Mesothelial cell of epicardium (in vitro differentiated cells): ENCODE data around the gene KIAA1671. TPM values are rescaled to one million over a fixed set of nuclear protein-coding genes. Genes with fewer than 3 reads are reported as not detected.

Source experiments
- DNase-seq, 2 experiments: peaks; one replicate each; pipeline ENCODE4 v3.0.0; 2021; ENCODE audit warnings: low spot score in 2 of 2; ENCODE audit not compliant: unreplicated experiment in 2 of 2
- H3K27ac Mint-ChIP-seq: 2 replicates; pipeline ENCODE4 v1.8.0; 2021; ENCODE audit warnings: mixed read lengths
- H3K27me3 Mint-ChIP-seq: 2 replicates; pipeline ENCODE4 v1.8.0; 2021; ENCODE audit warnings: low read depth, mixed read lengths
- H3K36me3 Mint-ChIP-seq: 2 replicates; pipeline ENCODE4 v1.8.0; 2021; ENCODE audit warnings: mixed read lengths
- H3K4me1 Mint-ChIP-seq: 2 replicates; pipeline ENCODE4 v1.8.0; 2021; ENCODE audit warnings: mixed read lengths
- H3K4me3 Mint-ChIP-seq: 2 replicates; pipeline ENCODE4 v1.8.0; 2021; ENCODE audit warnings: mild to moderate bottlenecking, moderate library complexity, mixed read lengths
- H3K9me3 Mint-ChIP-seq: 2 replicates; pipeline ENCODE4 v1.8.0; 2021; ENCODE audit warnings: mixed read lengths
- CTCF ChIP-seq: fragments of 200-600 bp; sonication (generic); IDR thresholded peaks from one replicate; pipeline ENCODE4 v1.5.0; 2021; ENCODE audit warnings: antibody characterized with exemption; ENCODE audit not compliant: unreplicated experiment
- total RNA-seq: library from RNA; stranded (reverse); gene quantifications from 3 replicates; pipeline ENCODE4 v1.2.1, GENCODE V29; 2021

The KIAA1671 gene
- total RNA-seq, 1 donor from 2014 or later = 21.8 TPM

GRCh38 chr22:25057013-25057881 is 104.7 kb downstream of the KIAA1671 start:
- TF ChIP-seq CTCF = peak; percentile 77
- no peaks in the 10 kb centered on the region for H3K27me3 Mint-ChIP-seq
- H3K4me1 Mint-ChIP-seq = peaks cover 2% of the 10 kb centered on the region
- no peak overlapping the region for H3K27ac Mint-ChIP-seq
- H3K9me3 Mint-ChIP-seq = no peaks in the 10 kb centered on the region
- peak; percentile 51 to 87 for DNase-seq
- no peak overlapping the region for H3K4me3 Mint-ChIP-seq
- H3K36me3 Mint-ChIP-seq = no peaks in the 10 kb centered on the region

- H3K27me3 Mint-ChIP-seq = no peaks in the 10 kb centered on the region
- DNase-seq = no peak
- H3K36me3 Mint-ChIP-seq = peaks cover 4% of the 10 kb centered on the region
- TF ChIP-seq CTCF = no peak
- H3K27ac Mint-ChIP-seq = no peak overlapping the region
- H3K4me1 Mint-ChIP-seq = peaks cover 4% of the 10 kb centered on the region
- no peaks in the 10 kb centered on the region for H3K9me3 Mint-ChIP-seq
- no peak overlapping the region for H3K4me3 Mint-ChIP-seq
Measured at GRCh38 chr22:25059438-25059837, 106.9 kb downstream of the KIAA1671 start.

- Mint-ChIP-seq H3K27me3 (no peaks in the 10 kb centered on the region), H3K4me3 (no peak overlapping the region), H3K9me3 (no peaks in the 10 kb centered on the region), H3K4me1 (peaks cover 4% of the 10 kb centered on the region), H3K36me3 (peaks cover 4% of the 10 kb centered on the region), H3K27ac (no peak overlapping the region)
- TF ChIP-seq CTCF = peak; percentile 31
- no peak for DNase-seq
Measured at GRCh38 chr22:25060522-25061071, 108.1 kb downstream of the KIAA1671 start.

GRCh38 chr22:25061134-25061533 is 108.6 kb downstream of the KIAA1671 start:
- TF ChIP-seq CTCF = no peak
- DNase-seq = no peak
- Mint-ChIP-seq H3K36me3 (peaks cover 4% of the 10 kb centered on the region), H3K4me3 (no peak overlapping the region), H3K27ac (no peak overlapping the region), H3K4me1 (peaks cover 4% of the 10 kb centered on the region), H3K9me3 (no peaks in the 10 kb centered on the region), H3K27me3 (no peaks in the 10 kb centered on the region)

GRCh38 chr22:25061605-25062376 is 109.3 kb downstream of the KIAA1671 start:
- Mint-ChIP-seq H3K27me3 (no peaks in the 10 kb centered on the region), H3K4me1 (peaks cover 4% of the 10 kb centered on the region), H3K36me3 (peaks cover 4% of the 10 kb centered on the region), H3K4me3 (no peak overlapping the region), H3K9me3 (no peaks in the 10 kb centered on the region), H3K27ac (peak overlapping the region; percentile 64)
- TF ChIP-seq CTCF = no peak
- no peak for DNase-seq
